Peyer's patch (tissue), 4 donors: ENCODE results near the gene PSMG1. TPM values are rescaled to one million over a fixed set of nuclear protein-coding genes. Genes with fewer than 3 reads are reported as not detected.
"Not testable (repeated sequence)": the region's sequence is repeated elsewhere in the genome, so short reads cannot be mapped to it uniquely, and the experiment has no call there.

Experiments used
- DNase-seq, 3 donors: peaks; one replicate each; pipeline ENCODE4 v3.0.0-alpha.2; 2017 to 2019
- H3K27ac ChIP-seq, 4 donors: fragments of 200-600 bp; sonication (generic); one replicate each; pipeline ENCODE4 v1.5.1; 2016 to 2019
- H3K27me3 ChIP-seq, 2 donors: fragments of 200-600 bp; sonication (generic); one replicate each; pipeline ENCODE4 v1.5.1; 2019
- H3K36me3 ChIP-seq, 3 donors: fragments of 200-600 bp; sonication (generic); one replicate each; pipeline ENCODE4 v1.5.1; 2016 to 2019
- H3K4me1 ChIP-seq, 4 donors: fragments of 200-600 bp; sonication (generic); one replicate each; pipeline ENCODE4 v1.5.1; 2016 to 2019
- H3K4me3 ChIP-seq, 4 donors: fragments of 200-600 bp; sonication (generic); 1 replicate in 3 of 4; 2 replicates in 1 of 4; pipeline ENCODE4 v1.5.1; 2016 to 2019; ENCODE audit warnings: mild to moderate bottlenecking in 1 of 4
- H3K9me3 ChIP-seq, 4 donors: fragments of 200-600 bp; sonication (generic); one replicate each; pipeline ENCODE4 v1.5.1; 2016 to 2019; ENCODE audit warnings: mild to moderate bottlenecking in 1 of 4
- CTCF ChIP-seq, 6 experiments: fragments of 450-650 bp in 4 of 6; fragments of 200-600 bp in 2 of 6; sonication (generic) in 1 of 6; IDR thresholded peaks; one replicate each; pipeline ENCODE4 v1.5.1; 2017 to 2019; ENCODE audit warnings: antibody characterized with exemption in 6 of 6, mild to moderate bottlenecking in 3 of 6, moderate library complexity in 1 of 6
- POLR2A ChIP-seq, 2 donors: fragments of 450-650 bp; IDR thresholded peaks; one replicate each; pipeline ENCODE4 v1.5.1; 2017; ENCODE audit warnings: antibody characterized with exemption in 2 of 2, mild to moderate bottlenecking in 2 of 2, moderate library complexity in 2 of 2
- total RNA-seq, 4 donors: library from RNA; depleted of rRNA; stranded (reverse); fragments of >200 nt; gene quantifications; one replicate each; pipeline ENCODE4 v1.1.0, GENCODE V29; 2016

Gene PSMG1
- total RNA-seq, 4 donors from 2014 or later: 8.3 to 17.0 (median 13.4) TPM

DNA sequence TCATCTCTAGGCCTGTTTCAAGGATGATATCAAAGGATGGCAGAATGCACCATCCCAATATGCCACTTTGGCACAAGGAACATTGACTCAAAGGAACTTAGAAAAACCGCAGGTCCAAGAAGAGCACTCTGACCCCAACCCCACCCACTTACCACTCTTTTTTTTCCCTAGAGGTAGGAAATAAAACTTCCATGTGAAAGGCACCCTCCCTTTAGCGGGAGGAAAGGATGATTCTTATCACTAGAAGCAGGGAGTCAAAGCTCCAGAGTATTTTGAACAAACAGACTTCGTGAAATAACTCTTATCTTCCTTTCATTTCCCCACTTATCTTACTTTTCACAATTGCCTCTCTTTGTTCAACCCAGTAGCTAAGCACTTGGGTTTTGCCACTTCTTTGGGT lies 22.2 kb downstream of the PSMG1 start:
- H3K4me1 ChIP-seq: no peaks in the 10 kb centered on the region
- H3K27ac ChIP-seq: no peak overlapping the region
- DNase-seq: no peak
- TF ChIP-seq CTCF (IDR thresholded peaks at IDR 0.05) (no peak), POLR2A (IDR thresholded peaks at IDR 0.05) (no peak)
- no peak overlapping the region for H3K4me3 ChIP-seq
- H3K36me3 ChIP-seq: no peaks in the 10 kb centered on the region
- H3K27me3 ChIP-seq: no peaks in the 10 kb centered on the region
- H3K9me3 ChIP-seq: peaks cover 0 to 8% (median 3%) of the 10 kb centered on the region in 4 donors

DNA sequence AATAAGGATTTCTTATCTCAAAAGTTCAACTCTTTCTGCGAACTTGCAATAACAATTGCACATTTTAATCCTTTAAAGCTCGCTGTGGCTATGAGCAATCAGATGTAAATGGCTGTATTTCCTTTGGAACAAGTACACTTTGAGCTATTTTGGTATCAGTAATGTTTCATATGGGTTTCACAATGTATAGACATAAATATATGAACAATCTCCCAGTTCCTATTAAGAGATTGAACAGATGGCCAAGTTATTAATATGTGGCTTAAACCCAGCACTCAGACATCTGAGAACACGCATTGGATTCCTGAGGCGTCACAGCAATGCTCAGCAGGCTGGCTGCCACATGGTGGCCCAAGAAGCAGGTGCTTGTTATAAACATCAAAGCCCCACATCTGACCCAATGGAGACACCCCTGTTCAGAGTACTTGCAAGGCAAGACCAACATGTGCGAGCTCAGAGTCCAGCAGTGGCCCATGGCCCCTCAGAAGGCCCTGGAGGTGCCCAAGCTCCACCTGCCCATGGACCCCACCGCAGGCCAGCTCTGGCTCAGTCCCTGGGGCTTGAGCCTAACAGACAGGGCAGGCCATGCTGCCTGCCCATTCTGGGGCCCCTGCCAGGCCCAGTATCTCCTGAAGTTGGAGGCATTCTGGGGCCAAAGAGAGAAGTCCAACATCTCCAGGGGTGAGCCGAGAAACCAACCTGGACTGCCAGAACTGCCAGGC lies 23.7 kb downstream of the PSMG1 start:
- DNase-seq: no peak
- H3K9me3 ChIP-seq: peaks cover 0 to 4% (median 1%) of the 10 kb centered on the region in 4 donors
- H3K36me3 ChIP-seq: no peaks in the 10 kb centered on the region
- no peaks in the 10 kb centered on the region for H3K4me1 ChIP-seq
- H3K27me3 ChIP-seq: no peaks in the 10 kb centered on the region
- no peak for TF ChIP-seq CTCF (IDR thresholded peaks at IDR 0.05)
- TF ChIP-seq POLR2A (IDR thresholded peaks at IDR 0.05): no peak
- H3K27ac ChIP-seq: no peak overlapping the region
- H3K4me3 ChIP-seq: no peak overlapping the region

DNA sequence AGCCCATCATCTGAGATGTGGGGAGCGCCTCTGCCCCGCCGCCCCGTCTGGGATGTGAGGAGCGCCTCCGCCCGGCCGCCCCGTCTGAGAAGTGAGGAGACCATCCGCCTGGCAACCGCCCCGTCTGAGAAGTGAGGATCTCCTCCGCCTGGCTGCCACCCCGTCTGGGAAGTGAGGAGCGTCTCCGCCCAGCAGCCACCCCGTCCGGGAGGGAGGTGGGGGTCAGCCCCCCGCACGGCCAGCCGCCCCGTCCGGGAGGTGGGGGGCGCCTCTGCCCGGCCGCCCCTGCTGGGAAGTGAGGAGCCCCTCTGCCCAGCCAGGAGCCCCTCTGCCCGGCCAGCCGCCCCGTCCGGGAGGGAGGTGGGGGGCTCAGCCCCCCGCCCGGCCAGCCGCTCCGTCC lies 26.0 kb downstream of the PSMG1 start:
- H3K27me3 ChIP-seq, H3K9me3 ChIP-seq, H3K36me3 ChIP-seq, H3K27ac ChIP-seq, DNase-seq, H3K4me1 ChIP-seq, H3K4me3 ChIP-seq: not testable (repeated sequence)

DNA sequence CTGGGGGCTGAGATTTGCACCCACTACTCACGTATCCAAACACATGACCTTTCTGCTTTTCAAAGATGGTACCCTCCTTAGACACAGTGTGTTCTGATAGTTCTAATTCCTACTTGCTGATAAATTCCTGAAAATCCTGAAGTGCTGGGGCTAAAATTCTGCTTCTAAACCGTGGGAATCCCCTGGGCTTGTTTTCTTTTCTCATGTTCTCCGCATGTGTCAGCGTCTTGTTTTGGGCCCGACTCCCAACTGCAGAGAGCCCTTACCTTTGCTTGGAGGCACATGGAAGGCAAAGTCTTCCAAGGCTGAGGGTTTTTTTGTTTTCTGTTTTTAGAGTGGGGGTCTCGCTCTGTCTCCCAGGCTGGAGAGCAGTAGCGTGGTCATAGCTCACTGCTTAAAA lies 27.2 kb downstream of the PSMG1 start:
- TF ChIP-seq CTCF (IDR thresholded peaks at IDR 0.05) (no peak), POLR2A (IDR thresholded peaks at IDR 0.05) (no peak)

GRCh38 chr21:39155578-39155977 lies 27.7 kb downstream of the PSMG1 start:
- Histone ChIP-seq H3K9me3 (no peaks in the 10 kb centered on the region), H3K4me1 (no peaks in the 10 kb centered on the region), H3K27ac (no peak overlapping the region), H3K27me3 (no peaks in the 10 kb centered on the region), H3K4me3 (no peak overlapping the region), H3K36me3 (no peaks in the 10 kb centered on the region)
- DNase-seq: no peak
- TF ChIP-seq CTCF (IDR thresholded peaks at IDR 0.05) (no peak), POLR2A (IDR thresholded peaks at IDR 0.05) (no peak)

More for the DNA sequence above, 27.2 kb downstream of the PSMG1 start:
- Histone ChIP-seq H3K9me3 (no peaks in the 10 kb centered on the region), H3K36me3 (no peaks in the 10 kb centered on the region), H3K4me1 (no peaks in the 10 kb centered on the region), H3K27me3 (no peaks in the 10 kb centered on the region), H3K27ac (no peak overlapping the region), H3K4me3 (no peak overlapping the region)
- no peak for DNase-seq

GRCh38 chr21:39153842-39154241 lies 29.4 kb downstream of the PSMG1 start:
- Histone ChIP-seq H3K27ac (no peak overlapping the region), H3K9me3 (no peaks in the 10 kb centered on the region), H3K36me3 (no peaks in the 10 kb centered on the region), H3K4me3 (no peak overlapping the region), H3K4me1 (no peaks in the 10 kb centered on the region), H3K27me3 (no peaks in the 10 kb centered on the region)
- TF ChIP-seq POLR2A (IDR thresholded peaks at IDR 0.05): no peak
- TF ChIP-seq CTCF (IDR thresholded peaks at IDR 0.05): no peak
- no peak for DNase-seq
